ENCODE measurements around the gene UBE2H. TPM values are rescaled to one million over a fixed set of nuclear protein-coding genes. Genes with fewer than 3 reads are reported as not detected.

The UBE2H gene
- total and polyA plus RNA-seq, 10 of the 15 experiments (the other 5 are each of a cell fraction or from before 2014, with no cell fraction given), result 15.6 to 75.5 (median 32.8) TPM

DNA sequence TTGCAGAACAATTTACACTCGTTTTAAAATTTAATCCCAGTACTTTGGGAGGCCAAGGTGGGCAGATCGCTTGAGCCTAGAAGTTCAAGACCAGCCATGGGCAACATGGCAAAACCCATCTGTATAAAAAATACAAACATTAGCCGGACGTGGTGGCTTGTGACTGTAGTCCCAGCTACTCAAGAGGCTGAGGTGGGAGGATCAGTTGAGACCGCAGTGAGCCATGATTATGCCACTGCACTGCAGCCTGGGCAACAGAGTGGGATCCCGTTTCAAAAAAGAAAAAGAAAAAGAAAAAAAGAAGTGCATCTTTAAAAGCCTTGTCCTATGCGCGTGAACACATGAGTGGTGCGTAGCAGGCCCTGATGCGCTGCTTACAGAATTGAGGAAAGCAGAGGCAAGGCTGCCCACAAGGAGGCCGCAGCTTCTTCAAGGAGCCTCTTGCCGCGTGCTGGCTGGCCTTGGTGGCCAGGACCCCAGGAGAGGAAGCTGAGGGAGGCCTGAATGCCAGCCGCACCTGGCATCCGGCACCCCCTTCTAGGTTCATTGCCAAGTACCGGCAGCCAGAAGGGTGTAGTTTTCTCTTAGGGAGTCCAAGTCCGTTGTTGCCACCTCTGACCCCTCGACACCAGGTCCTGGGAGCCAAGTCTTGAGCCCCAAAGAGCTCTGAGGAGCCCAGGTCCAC is 124.5 kb downstream of the UBE2H start:
- H3K36me3 ChIP-seq (ENCODE audit: control insufficient read depth in 2 of 2, insufficient read depth in 2 of 2, low read length in 1 of 2), result peaks cover 0 to 5% of the 10 kb centered on the region in 2 experiments; a peak in 1 of 4 replicates
- no peak for FAIRE-seq
- DNase-seq (ENCODE audit: low read depth, low spot score), result no peak
- TF ChIP-seq WRNIP1 (IDR thresholded peaks at IDR 0.05; ENCODE audit: borderline replicate concordance, low read depth, low read length), result no peak
- no peak for TF ChIP-seq ZBTB4 (CRISPR knock-in tag; IDR thresholded peaks at IDR 0.05)
- no peak for TF ChIP-seq FOS (IDR thresholded peaks at IDR 0.05; ENCODE audit: borderline replicate concordance, extremely low read depth, insufficient read length)
- no peak for TF ChIP-seq NR2C1 (IDR thresholded peaks at IDR 0.05)
- TF ChIP-seq GATAD2B (conservative IDR thresholded peaks at IDR 0.05; ENCODE audit: low read depth), result no peak
- TF ChIP-seq, protein P1, sequence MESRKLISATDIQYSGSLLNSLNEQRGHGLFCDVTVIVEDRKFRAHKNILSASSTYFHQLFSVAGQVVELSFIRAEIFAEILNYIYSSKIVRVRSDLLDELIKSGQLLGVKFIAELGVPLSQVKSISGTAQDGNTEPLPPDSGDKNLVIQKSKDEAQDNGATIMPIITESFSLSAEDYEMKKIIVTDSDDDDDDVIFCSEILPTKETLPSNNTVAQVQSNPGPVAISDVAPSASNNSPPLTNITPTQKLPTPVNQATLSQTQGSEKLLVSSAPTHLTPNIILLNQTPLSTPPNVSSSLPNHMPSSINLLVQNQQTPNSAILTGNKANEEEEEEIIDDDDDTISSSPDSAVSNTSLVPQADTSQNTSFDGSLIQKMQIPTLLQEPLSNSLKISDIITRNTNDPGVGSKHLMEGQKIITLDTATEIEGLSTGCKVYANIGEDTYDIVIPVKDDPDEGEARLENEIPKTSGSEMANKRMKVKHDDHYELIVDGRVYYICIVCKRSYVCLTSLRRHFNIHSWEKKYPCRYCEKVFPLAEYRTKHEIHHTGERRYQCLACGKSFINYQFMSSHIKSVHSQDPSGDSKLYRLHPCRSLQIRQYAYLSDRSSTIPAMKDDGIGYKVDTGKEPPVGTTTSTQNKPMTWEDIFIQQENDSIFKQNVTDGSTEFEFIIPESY (IDR thresholded peaks at IDR 0.05), result no peak
- no peak for TF ChIP-seq CREB1 (IDR thresholded peaks at IDR 0.05; ENCODE audit: low read depth)
- no peak for TF ChIP-seq RBBP5 (conservative IDR thresholded peaks at IDR 0.05)
- TF ChIP-seq KDM1A (IDR thresholded peaks at IDR 0.05; ENCODE audit: borderline replicate concordance), result no peak
- no peak for TF ChIP-seq TCF12 (IDR thresholded peaks at IDR 0.05; ENCODE audit: low read depth, low read length)
- no peak for TF ChIP-seq SIX5 (IDR thresholded peaks at IDR 0.05; ENCODE audit: low read depth, low read length, severe bottlenecking)
- TF ChIP-seq STAT1 (conservative IDR thresholded peaks at IDR 0.05), result no peak
- no peak for TF ChIP-seq IRF4 (IDR thresholded peaks at IDR 0.05; ENCODE audit: low read depth, low read length)
- TF ChIP-seq CHD2 (IDR thresholded peaks at IDR 0.05; ENCODE audit: borderline replicate concordance, low read depth, low read length), result no peak
- TF ChIP-seq SPI1 (IDR thresholded peaks at IDR 0.05; ENCODE audit: borderline replicate concordance, insufficient read depth, low read depth, low read length), result no peak
- POLR2A ChIA-PET, result interaction anchor here (0.6 to 1.1 kb wide), 2 partner anchors 9 to 155 kb away, joined by 3 to 4 read pairs; no protein-coding TSS in a partner anchor
- CTCF ChIA-PET, result interaction anchor here (0.6 to 5.1 kb wide), 11 partner anchors 8 to 215 kb away, joined by 3 to 107 read pairs (median 8); no protein-coding TSS in a partner anchor
- no TSS peak for BruUV-seq (replicated peaks)
- no peak for ATAC-seq
- RAD21 ChIA-PET (ENCODE audit: unreplicated experiment), result interaction anchor here (0.6 to 2.6 kb wide), 3 partner anchors 163 to 185 kb away, joined by 3 to 36 read pairs (median 3); no protein-coding TSS in a partner anchor
- no peaks in the 10 kb centered on the region for H3K27me3 ChIP-seq (replicated peaks in 1 of 2; ENCODE audit: control insufficient read depth in 2 of 2, insufficient read depth in 2 of 2, low read length in 1 of 2)
- WGBS (ENCODE audit: insufficient coverage, insufficient replicate concordance, low lambda C conversion rate, missing lambda C conversion rate), result 89% methylated on average over 18 of the region's 18 CpGs
- in situ Hi-C loops (cut with MboI) (loop anchor here (5.0 to 10.0 kb wide), 2 partner anchors 161 to 463 kb away; no protein-coding TSS in a partner anchor), intact Hi-C loops (cut with micrococcal nuclease; ENCODE audit: unreplicated experiment) (loop anchor here (5.0 to 10.0 kb wide), 2 partner anchors 353 to 461 kb away; no protein-coding TSS in a partner anchor)
- no peak overlapping the region for H3K9ac ChIP-seq (ENCODE audit: control insufficient read depth, insufficient read depth, low read length)
- H3K4me3 ChIP-seq, result no peak overlapping the region
- SMC1A ChIA-PET (ENCODE audit: uncharacterized antibody, unreplicated experiment), result interaction anchor here (0.7 to 4.9 kb wide), 4 partner anchors 13 to 184 kb away, joined by 3 to 53 read pairs (median 10); no protein-coding TSS in a partner anchor
- H3K79me2 ChIP-seq (ENCODE audit: control insufficient read depth, insufficient read depth, low read length), result no peaks in the 10 kb centered on the region
- H3K4me2 ChIP-seq (ENCODE audit: control insufficient read depth, insufficient read depth), result no peak overlapping the region
- H3K27ac ChIP-seq (ENCODE audit: control insufficient read depth, insufficient read depth), result no peak overlapping the region
- no peaks in the 10 kb centered on the region for H4K20me1 ChIP-seq (ENCODE audit: control insufficient read depth, insufficient read depth)
- no peaks in the 10 kb centered on the region for H3K9me3 ChIP-seq (replicated peaks; ENCODE audit: control insufficient read depth, insufficient read depth, low read length)
- H3K4me1 ChIP-seq (ENCODE audit: control insufficient read depth, insufficient read depth, low read length), result peaks cover 4% of the 10 kb centered on the region
- no peak overlapping the region for H2AFZ ChIP-seq (ENCODE audit: control insufficient read depth, low read depth, low read length)

All from GM12878 (cell line).